Epithelial cell of alveolus of lung (primary cell): ENCODE results near the gene TNXB. TPM values are rescaled to one million over a fixed set of nuclear protein-coding genes. Genes with fewer than 3 reads are reported as not detected.

ENCODE experiments used
- total RNA-seq: library from RNA; depleted of rRNA; stranded (reverse); fragments of >200 nt; gene quantifications from 2 replicates; pipeline ENCODE4 v1.2.1, GENCODE V29; 2015

Gene TNXB
- 0.52 and 34.1 TPM in 2 replicates for total RNA-seq

GRCh38 chr6:32109114-32109764 lies at the start of gene TNXB:
TNXB (minus strand) TSS chr6:32109338; CDS start chr6:32098198, 11,140 bp downstream.

GRCh38 chr6:32153564-32154513 lies 44.7 kb upstream of the TNXB start, which contains the start of gene PPT2:
PPT2 (plus strand) TSS chr6:32154141; CDS start chr6:32154595, 454 bp downstream.

GRCh38 chr6:32151863-32152768 lies 43.0 kb upstream of the TNXB start, which contains the start of gene PRRT1:
PRRT1 (minus strand) TSS chr6:32151939; CDS start chr6:32151827, 112 bp downstream.

GRCh38 chr6:32127717-32128592 lies 18.8 kb upstream of the TNXB start, which contains the start of gene ATF6B:
ATF6B (minus strand) TSS chr6:32128246; CDS start chr6:32128207, 39 bp downstream.

GRCh38 chr6:32037598-32038524 lies 71.3 kb downstream of the TNXB start, which contains the start of gene CYP21A2:
CYP21A2 (plus strand) TSS chr6:32038415; CDS start chr6:32038423, 8 bp downstream.

GRCh38 chr6:32014547-32014946 lies 94.6 kb downstream of the TNXB start, which contains the start of gene C4B:
C4B (plus strand) TSS chr6:32014795; CDS start chr6:32014846, 51 bp downstream.

Other genes starting within 250 kb of the TNXB start
- gene NEU1, start 246.5 kb downstream of the TNXB start, total RNA-seq = 47.8 and 53.7 TPM in 2 replicates
- 1.0 TPM in 1 of 2 replicates, not detected in the other for gene SLC44A4, start 230.3 kb downstream of the TNXB start, total RNA-seq
- 43.0 and 43.1 TPM in 2 replicates for gene EHMT2, start 211.6 kb downstream of the TNXB start, total RNA-seq
- gene ZBTB12, start 207.3 kb downstream of the TNXB start, total RNA-seq = 2.0 and 2.1 TPM in 2 replicates
- 0.65 and 4.8 TPM in 2 replicates for gene C2, start 181.6 kb downstream of the TNXB start, total RNA-seq
- 5.2 and 10.7 TPM in 2 replicates for gene CFB, start 163.2 kb downstream of the TNXB start, total RNA-seq
- 80.6 and 127 TPM in 2 replicates for gene NELFE, start 150.4 kb downstream of the TNXB start, total RNA-seq
- 40.0 and 43.1 TPM in 2 replicates for gene SKIC2, start 150.2 kb downstream of the TNXB start, total RNA-seq
- 13.3 and 24.6 TPM in 2 replicates for gene DXO, start 137.2 kb downstream of the TNXB start, total RNA-seq
- gene C4A, start 127.3 kb downstream of the TNXB start, total RNA-seq = 0.52 and 13.6 TPM in 2 replicates
- gene C4B, start 94.5 kb downstream of the TNXB start, total RNA-seq = 0.39 and 9.3 TPM in 2 replicates
- gene CYP21A2, start 70.9 kb downstream of the TNXB start, total RNA-seq = not detected in 2 replicates
- 20.9 and 43.1 TPM in 2 replicates for gene ATF6B, start 18.9 kb upstream of the TNXB start, total RNA-seq
- 2.6 and 5.7 TPM in 2 replicates for gene FKBPL, start 20.9 kb upstream of the TNXB start, total RNA-seq
- 0.78 and 6.7 TPM in 2 replicates for gene PRRT1, start 42.6 kb upstream of the TNXB start, total RNA-seq
- 19.8 and 26.9 TPM in 2 replicates for gene PPT2, start 44.8 kb upstream of the TNXB start, total RNA-seq
- 1.0 and 9.7 TPM in 2 replicates for gene EGFL8, start 55.3 kb upstream of the TNXB start, total RNA-seq
- gene AGPAT1, start 66.7 kb upstream of the TNXB start, total RNA-seq = 78.7 and 117 TPM in 2 replicates
- gene RNF5, start 69.1 kb upstream of the TNXB start, total RNA-seq = 55.0 and 69.3 TPM in 2 replicates
- gene AGER, start 74.9 kb upstream of the TNXB start, total RNA-seq = 0.65 and 7.7 TPM in 2 replicates
- gene PBX2, start 80.9 kb upstream of the TNXB start, total RNA-seq = 40.1 and 40.2 TPM in 2 replicates
- gene GPSM3, start 83.3 kb upstream of the TNXB start, total RNA-seq = 9.7 and 17.7 TPM in 2 replicates
- 3.2 and 4.0 TPM in 2 replicates for gene NOTCH4, start 114.7 kb upstream of the TNXB start, total RNA-seq